ENCODE data around the gene RPL9.
A peak's percentile ranks its signal among the peaks of the same experiment; 100 is the strongest.
"Not testable (repeated sequence)": the region's sequence is repeated elsewhere in the genome, so short reads cannot be mapped to it uniquely, and the experiment has no call there.

The RPL9 gene

GRCh38 chr4:39425297-39425696 lies 33.4 kb downstream of the RPL9 start:
- not testable (repeated sequence) for DNase-seq (ENCODE audit: low read depth)

GRCh38 chr4:39422247-39422646 lies 36.5 kb downstream of the RPL9 start:
- no peak for DNase-seq (ENCODE audit: low read depth)

GRCh38 chr4:39415678-39416283 lies 42.9 kb downstream of the RPL9 start:
- no peak for DNase-seq (ENCODE audit: low read depth)

GRCh38 chr4:39411561-39411960 lies 47.2 kb downstream of the RPL9 start:
- DNase-seq (ENCODE audit: low read depth), result not testable (repeated sequence)

GRCh38 chr4:39410415-39410814 lies 48.3 kb downstream of the RPL9 start:
- DNase-seq (ENCODE audit: low read depth), result peak; percentile 16

GRCh38 chr4:39407584-39407885 lies 51.2 kb downstream of the RPL9 start:
- DNase-seq (ENCODE audit: low read depth), result no peak

- DNase-seq (ENCODE audit: low read depth), result no peak
Observed at GRCh38 chr4:39406763-39407583, 51.7 kb downstream of the RPL9 start, which contains the start of gene KLB. KLB (plus strand) TSS chr4:39406930; CDS start chr4:39406950, 20 bp downstream.
